H1 (cell line): ENCODE data around the gene SMIM44. TPM values are rescaled to one million over a fixed set of nuclear protein-coding genes. Genes with fewer than 3 reads are reported as not detected.

Experiments used
- CTCF ChIA-PET: fragments of 300-600 bp; sonication (Branson Sonifier 250); formaldehyde crosslinking; loops from one replicate; lab custom pipeline; 2021; ENCODE audit not compliant: partially characterized antibody; lab: Charles Lee
- POLR2A ChIA-PET: fragments of 300-600 bp; sonication (Branson Sonifier 250); formaldehyde crosslinking; loops from one replicate; lab custom pipeline; 2021; ENCODE audit warnings: inconsistent platforms; ENCODE audit not compliant: partially characterized antibody; lab: Charles Lee
- DNase-seq, 2 experiments: peaks; one replicate each; pipeline versions ENCODE4 v3.0.0 to v3.0.0-alpha.2; 2010 to 2022; ENCODE audit warnings: low spot score in 2 of 2, low read depth in 1 of 2, mixed read lengths in 1 of 2
- FAIRE-seq: peaks from 2 replicates; lab custom pipeline; 2011; peaks lifted over from hg19 to GRCh38; lab: Jason Lieb, UNC
- H2AFZ ChIP-seq: 2 replicates; pipeline ENCODE4 v1.8.1; 2012; ENCODE audit warnings: low read length, inconsistent platforms
- H2AK5ac ChIP-seq: 2 replicates; pipeline ENCODE4 v1.6.1; 2013; ENCODE audit warnings: low read depth, low read length
- H2BK120ac ChIP-seq: replicated peaks from 2 replicates; pipeline ENCODE3; 2013; ENCODE audit warnings: low read depth, low read length, inconsistent platforms
- H2BK12ac ChIP-seq: 2 replicates; pipeline ENCODE4 v1.6.1; 2013; ENCODE audit warnings: low read depth, low read length
- H2BK15ac ChIP-seq: 2 replicates; pipeline ENCODE4 v1.6.1; 2013; ENCODE audit warnings: low read length
- H2BK20ac ChIP-seq: 2 replicates; pipeline ENCODE4 v1.6.1; 2013; ENCODE audit warnings: low read length
- H2BK5ac ChIP-seq: 2 replicates; pipeline ENCODE4 v1.6.1; 2013; ENCODE audit warnings: low read depth, low read length
- H3K14ac ChIP-seq: 2 replicates; pipeline ENCODE4 v1.6.1; 2013; ENCODE audit warnings: inconsistent platforms; ENCODE audit not compliant: insufficient read length
- H3K18ac ChIP-seq: 2 replicates; pipeline ENCODE4 v1.6.1; 2013; ENCODE audit warnings: low read length; ENCODE audit errors: extremely low read depth
- H3K23ac ChIP-seq: 2 replicates; pipeline ENCODE4 v1.6.1; 2013; ENCODE audit warnings: inconsistent platforms; ENCODE audit not compliant: insufficient read length
- H3K23me2 ChIP-seq: 2 replicates; pipeline ENCODE4 v1.6.1; 2013; ENCODE audit warnings: low read depth, low read length
- H3K27ac ChIP-seq: 2 replicates; pipeline ENCODE4 v1.6.1; 2011; ENCODE audit warnings: low read depth, low read length, inconsistent platforms
- H3K27me3 ChIP-seq, 4 experiments: replicated peaks in 1 of 4; 1 replicate in 1 of 4; 2 replicates in 3 of 4; pipeline versions ENCODE4 v1.6.1 to v1.8.1; 2011 to 2013; ENCODE audit warnings: low read length in 3 of 4, mild to moderate bottlenecking in 3 of 4, inconsistent platforms in 2 of 4, mixed read lengths in 2 of 4, moderate library complexity in 1 of 4; ENCODE audit not compliant: control insufficient read depth in 3 of 4, insufficient read depth in 3 of 4; ENCODE audit errors: extremely low read depth in 1 of 4
- H3K36me3 ChIP-seq, 4 experiments: 2 replicates each; pipeline versions ENCODE4 v1.6.1 to v1.8.1; 2011 to 2013; ENCODE audit warnings: mild to moderate bottlenecking in 4 of 4, low read length in 3 of 4, moderate library complexity in 2 of 4, control low read depth in 1 of 4, inconsistent platforms in 1 of 4; ENCODE audit not compliant: insufficient read depth in 4 of 4, control insufficient read depth in 2 of 4
- H3K4ac ChIP-seq: replicated peaks from 2 replicates; pipeline ENCODE3; 2013; ENCODE audit warnings: low read length, low read depth, mixed read lengths, inconsistent platforms; ENCODE audit not compliant: insufficient read length
- H3K4me1 ChIP-seq, 4 experiments: replicated peaks in 1 of 4; 1 replicate in 1 of 4; 2 replicates in 3 of 4; pipeline versions ENCODE4 v1.6.1 to v1.8.1; 2011 to 2013; ENCODE audit warnings: low read length in 3 of 4, inconsistent platforms in 2 of 4, mixed read lengths in 1 of 4; ENCODE audit not compliant: insufficient read depth in 4 of 4, control insufficient read depth in 3 of 4
- H3K4me2 ChIP-seq, 2 experiments: 2 replicates each; pipeline versions ENCODE4 v1.6.1 to v1.8.1; 2011 to 2013; ENCODE audit warnings: low read depth in 2 of 2, low read length in 2 of 2, control low read depth in 1 of 2, inconsistent platforms in 1 of 2, mild to moderate bottlenecking in 1 of 2; ENCODE audit not compliant: insufficient read depth in 1 of 2
- H3K4me3 ChIP-seq, 4 experiments: fragments of 200-600, 300-600 bp in 1 of 4; sonication (generic), shearing (Covaris generic), sonication (Bioruptor Twin) in 1 of 4; 2 replicates each; pipeline versions ENCODE4 v1.5.1 to v1.8.1; 2011 to 2016; ENCODE audit warnings: low read length in 4 of 4, low read depth in 3 of 4, control low read depth in 2 of 4, inconsistent platforms in 2 of 4, mild to moderate bottlenecking in 2 of 4, mixed read lengths in 1 of 4, moderate library complexity in 1 of 4; ENCODE audit not compliant: insufficient read depth in 2 of 4; ENCODE audit errors: extremely low read depth in 1 of 4
- H3K56ac ChIP-seq: replicated peaks from 2 replicates; pipeline ENCODE3; 2013; ENCODE audit warnings: low read depth, mild to moderate bottlenecking, mixed read lengths, low read length, inconsistent platforms; ENCODE audit not compliant: insufficient read length
- H3K79me1 ChIP-seq: 2 replicates; pipeline ENCODE4 v1.6.1; 2013; ENCODE audit warnings: low read depth, low read length, control low read depth
- H3K79me2 ChIP-seq, 2 experiments: 2 replicates each; pipeline versions ENCODE4 v1.6.1 to v1.8.1; 2012 to 2013; ENCODE audit warnings: low read length in 2 of 2, mild to moderate bottlenecking in 2 of 2, inconsistent platforms in 1 of 2; ENCODE audit not compliant: insufficient read depth in 2 of 2, control insufficient read depth in 1 of 2
- H3K9ac ChIP-seq, 4 experiments: replicated peaks in 1 of 4; 1 replicate in 1 of 4; 2 replicates in 3 of 4; pipeline versions ENCODE4 v1.6.1 to v1.8.1; 2011 to 2013; ENCODE audit warnings: low read depth in 3 of 4, low read length in 3 of 4, control low read depth in 2 of 4, mild to moderate bottlenecking in 2 of 4, moderate library complexity in 2 of 4, inconsistent platforms in 1 of 4; ENCODE audit errors: extremely low read depth in 1 of 4
- H3K9me3 ChIP-seq, 2 experiments: 2 replicates each; pipeline versions ENCODE4 v1.6.1 to v1.8.1; 2012 to 2013; ENCODE audit warnings: mild to moderate bottlenecking in 2 of 2, moderate library complexity in 2 of 2, control low read depth in 1 of 2, inconsistent platforms in 1 of 2, low read depth in 1 of 2, low read length in 1 of 2, mixed read lengths in 1 of 2; ENCODE audit not compliant: insufficient read depth in 2 of 2
- H4K20me1 ChIP-seq, 2 experiments: replicated peaks in 1 of 2; 2 replicates each; pipeline versions ENCODE3 to v1.8.1; 2011 to 2013; ENCODE audit warnings: inconsistent platforms in 2 of 2, low read length in 2 of 2, mild to moderate bottlenecking in 1 of 2; ENCODE audit not compliant: insufficient read depth in 2 of 2, control insufficient read depth in 1 of 2
- H4K5ac ChIP-seq: 2 replicates; pipeline ENCODE4 v1.6.1; 2013; ENCODE audit warnings: low read length, low read depth, mixed read lengths, inconsistent platforms; ENCODE audit not compliant: insufficient read length
- H4K8ac ChIP-seq: 2 replicates; pipeline ENCODE4 v1.8.0; 2013; ENCODE audit warnings: mild to moderate bottlenecking, moderate library complexity, low read length, inconsistent platforms; ENCODE audit not compliant: insufficient read depth; ENCODE audit errors: extremely low read depth
- H4K91ac ChIP-seq: replicated peaks from 2 replicates; pipeline ENCODE3; 2013; ENCODE audit warnings: low read length, mixed read lengths, inconsistent platforms; ENCODE audit not compliant: insufficient read length
- KDM1A ChIP-seq: fragments of 200-600, 300-600 bp; sonication (generic); IDR thresholded peaks from 2 replicates; pipeline ENCODE4 v1.7.1; 2016; ENCODE audit warnings: mild to moderate bottlenecking, low read length, borderline replicate concordance
- MAFK ChIP-seq: IDR thresholded peaks from 2 replicates; pipeline ENCODE4 v1.6.1; 2012; ENCODE audit warnings: low read depth, mild to moderate bottlenecking, improper control_type of control experiment, low read length
- RXRA ChIP-seq: IDR thresholded peaks from 2 replicates; pipeline ENCODE4 v1.6.1; 2011; ENCODE audit warnings: low read depth, mild to moderate bottlenecking, low read length, moderate library complexity; ENCODE audit not compliant: insufficient read depth
- SIRT6 ChIP-seq: IDR thresholded peaks from one replicate; pipeline ENCODE4 v1.7.1; 2012; ENCODE audit warnings: low read length, inconsistent platforms
- SIX5 ChIP-seq: IDR thresholded peaks from 2 replicates; pipeline ENCODE4 v1.6.1; 2011; ENCODE audit warnings: mild to moderate bottlenecking, low read depth, low read length
- WGBS, 2 experiments: shearing (Covaris generic) in 1 of 2; methylation state at CpG; one replicate each; pipeline versions ENCODE4 v1.1.6 to v1.1.7; 2013 to 2015; ENCODE audit warnings: low lambda C conversion rate in 2 of 2, mixed read lengths in 2 of 2, inconsistent platforms in 1 of 2, low coverage in 1 of 2, missing lambda C conversion rate in 1 of 2; ENCODE audit not compliant: insufficient replicate concordance in 2 of 2, insufficient coverage in 1 of 2, insufficient read length in 1 of 2; ENCODE audit errors: extremely low coverage in 1 of 2, missing lambda C conversion rate in 1 of 2; 5-methylcytosine and 5-hydroxymethylcytosine counted together
- polyA plus RNA-seq, 7 experiments: library from polyadenylated mRNA; depleted of rRNA in 3 of 7; stranded (reverse) in 5 of 7; unstranded in 2 of 7; fragments of >200 nt in 5 of 7; fragments of 200-250 nt in 2 of 7; gene quantifications; 1 replicate in 5 of 7; 2 replicates in 1 of 7; 4 replicates in 1 of 7; pipeline versions ENCODE4 v1.2.1 to v1.2.3, GENCODE V29; 2011 to 2013; ENCODE audit warnings: missing spikeins in 2 of 7, mixed read lengths in 2 of 7
- total RNA-seq: library from RNA; stranded (reverse); fragmentation: NEBNext Ultra II Directional; extraction: Animal tissue kit (Norgen Biotek cat#: 25700); gene quantifications from 2 replicates; pipeline ENCODE4 v1.2.1, GENCODE V29; 2021

The SMIM44 gene
- total and polyA plus RNA-seq, 2 of the 8 experiments (the other 6 are each of a cell fraction or from before 2014, with no cell fraction given): not detected

DNA sequence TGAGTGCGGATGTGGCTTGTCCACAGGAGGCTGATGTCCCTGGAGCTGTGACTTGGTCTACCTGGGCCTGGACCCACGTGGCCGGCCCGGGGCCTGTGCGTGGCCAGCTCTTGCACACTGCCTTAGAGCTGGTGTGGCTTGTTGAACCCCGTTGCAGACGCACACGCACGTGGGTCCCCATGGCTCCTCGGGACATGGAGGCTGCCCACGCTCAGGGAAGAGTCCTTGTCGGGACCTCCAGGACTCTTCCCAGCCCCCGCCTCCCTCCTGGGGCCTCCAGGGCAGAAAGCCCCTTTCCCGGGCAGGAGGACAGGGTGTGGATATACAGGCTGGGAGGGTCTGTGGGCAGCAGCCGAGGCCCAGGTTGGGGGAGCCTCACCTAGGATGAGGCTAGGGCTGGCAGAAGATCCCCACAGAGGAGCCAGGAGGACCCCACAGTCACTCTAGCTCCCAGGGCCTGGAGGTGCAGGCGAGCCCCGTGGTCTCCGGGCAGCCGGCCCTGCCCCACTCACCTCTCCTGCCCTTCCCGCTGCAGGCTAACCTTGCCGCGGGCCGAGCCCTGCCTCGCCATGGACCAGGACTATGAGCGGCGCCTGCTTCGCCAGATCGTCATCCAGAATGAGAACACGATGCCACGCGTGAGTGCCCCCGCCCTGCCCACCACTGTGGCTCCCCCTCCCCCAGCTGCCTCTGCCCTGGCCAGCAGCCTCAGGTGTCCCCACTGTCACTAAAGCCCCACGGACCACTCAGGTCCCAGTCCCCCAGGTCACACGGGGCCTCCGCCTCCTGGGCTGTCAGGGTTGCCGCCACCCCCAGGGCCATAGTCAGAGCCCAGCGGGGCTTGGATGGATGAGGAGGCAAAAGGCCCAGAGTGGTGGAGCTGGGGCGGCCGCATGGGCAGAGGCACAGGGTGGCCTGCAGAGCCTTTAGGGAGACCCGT lies 39.5 kb upstream of the SMIM44 start:
- TF ChIP-seq KDM1A (no peak), SIRT6 (no peak), MAFK (no peak), RXRA (no peak), SIX5 (no peak)
- CTCF ChIA-PET: interaction anchor here (0.5 to 4.7 kb wide), 7 partner anchors 9 to 174 kb away, joined by 3 to 15 read pairs (median 5); partner anchors contain the start of gene TEKTIP1
- H2BK120ac ChIP-seq: no peak overlapping the region
- H2BK5ac ChIP-seq: no peak overlapping the region; the same call in 1 of the 2 replicates
- H3K4ac ChIP-seq: no peak overlapping the region
- no peak overlapping the region for H2BK12ac ChIP-seq
- POLR2A ChIA-PET: interaction anchor here (1.0 kb wide), 1 partner anchor 9 kb away, joined by 4 read pairs; no protein-coding TSS in a partner anchor
- no peak overlapping the region for H2AFZ ChIP-seq
- H2AK5ac ChIP-seq: no peak overlapping the region
- H3K23me2 ChIP-seq: no peaks in the 10 kb centered on the region
- no peak overlapping the region for H3K9ac ChIP-seq
- 94% methylated on average over 35 of the region's 40 CpGs; no CpG with 5 or more reads in 1 of the 2 experiments for WGBS, 2 experiments
- H3K27me3 ChIP-seq: no peaks in the 10 kb centered on the region
- FAIRE-seq (no peak), DNase-seq (no peak)
- H3K4me2 ChIP-seq: no peak overlapping the region
- no peak overlapping the region for H4K5ac ChIP-seq
- no peak overlapping the region for H2BK15ac ChIP-seq
- no peak overlapping the region for H3K14ac ChIP-seq
- peaks cover 0 to 31% of the 10 kb centered on the region in 2 experiments; a peak in 3 of 4 replicates for H3K79me2 ChIP-seq
- peaks cover 0 to 25% (median 17%) of the 10 kb centered on the region in 4 experiments; a peak in 6 of 7 replicates for H3K4me1 ChIP-seq
- H3K79me1 ChIP-seq: no peaks in the 10 kb centered on the region; the same call in 1 of the 2 replicates
- H3K36me3 ChIP-seq: peaks cover 0 to 10% (median 2%) of the 10 kb centered on the region in 4 experiments; a peak in 4 of 8 replicates
- H4K8ac ChIP-seq: no peak overlapping the region; the same call in 1 of the 2 replicates
- H3K23ac ChIP-seq: no peak overlapping the region
- H3K27ac ChIP-seq: no peak overlapping the region
- H3K18ac ChIP-seq: no peak overlapping the region
- H3K4me3 ChIP-seq: no peak overlapping the region
- H4K20me1 ChIP-seq: peaks cover 0 to 13% of the 10 kb centered on the region in 2 experiments
- H2BK20ac ChIP-seq: no peak overlapping the region
- H3K9me3 ChIP-seq: no peaks in the 10 kb centered on the region
- no peak overlapping the region for H3K56ac ChIP-seq
- no peak overlapping the region for H4K91ac ChIP-seq
